ENCODE measurements around the gene SORBS1. TPM values are rescaled to one million over a fixed set of nuclear protein-coding genes. Genes with fewer than 3 reads are reported as not detected.

The SORBS1 gene
- total and polyA plus RNA-seq, 2 of the 13 experiments (the other 11 are each of a cell fraction or from before 2014, with no cell fraction given), result 16.8 to 39.8 TPM

- TF ChIP-seq HMGXB4 (CRISPR knock-in tag; IDR thresholded peaks at IDR 0.05; ENCODE audit: borderline replicate concordance in 1 of 2, low read depth in 1 of 2) (no peak), HCFC1 (IDR thresholded peaks at IDR 0.05; ENCODE audit: low read depth, low read length) (no peak), ZNF691 (CRISPR knock-in tag; IDR thresholded peaks at IDR 0.05; ENCODE audit: borderline replicate concordance, low read depth) (no peak), ZBTB37 (CRISPR knock-in tag; IDR thresholded peaks at IDR 0.05) (no peak), BORCS8-MEF2B (CRISPR knock-in tag; IDR thresholded peaks at IDR 0.05) (no peak), ZKSCAN1 (IDR thresholded peaks at IDR 0.05; ENCODE audit: low read length) (no peak), ZMYM2 (CRISPR knock-in tag; IDR thresholded peaks at IDR 0.05) (no peak)
These were observed 35.1 kb downstream of the SORBS1 start (continued) for GRCh38 chr10:95526044-95526443.

GRCh38 chr10:95525033-95525418 lies 36.1 kb downstream of the SORBS1 start:
- FAIRE-seq (no peak), ATAC-seq (no peak), DNase-seq (ENCODE audit: low spot score) (no peak)
- Histone ChIP-seq H3K4me2 (ENCODE audit: low read depth, low read length) (no peak overlapping the region), H3K9me3 (ENCODE audit: low read length) (no peaks in the 10 kb centered on the region), H2AFZ (ENCODE audit: low read length) (no peak overlapping the region), H3K27me3 (ENCODE audit: control insufficient read depth in 1 of 2, insufficient read depth in 2 of 2, low read length in 2 of 2) (no peaks in the 10 kb centered on the region), H3K27ac (ENCODE audit: extremely low read length, insufficient read depth, low read length) (no peak overlapping the region), H3K9ac (ENCODE audit: insufficient read depth, low read depth, low read length) (no peak overlapping the region), H3K4me1 (ENCODE audit: insufficient read depth, low read length) (peaks cover 37% of the 10 kb centered on the region), H4K20me1 (ENCODE audit: insufficient read depth, low read length) (no peaks in the 10 kb centered on the region), H3K36me3 (replicated peaks in 1 of 2; ENCODE audit: control insufficient read depth in 1 of 2, insufficient read depth in 2 of 2, low read length in 2 of 2) (no peaks in the 10 kb centered on the region; a peak in 1 of 5 replicates), H3K79me2 (ENCODE audit: insufficient read depth, low read length) (peaks cover 70% of the 10 kb centered on the region), H3K4me3 (replicated peaks in 1 of 3; ENCODE audit: insufficient read depth in 1 of 3, low read depth in 2 of 3, low read length in 3 of 3) (no peak overlapping the region)
- ChIA-PET POLR2A (no interaction called here), CTCF (ENCODE audit: low intra/inter-chr PET ratio, low total read pairs) (no interaction called here)
- TF ChIP-seq WIZ (CRISPR knock-in tag; IDR thresholded peaks at IDR 0.05) (no peak), ZNF563 (CRISPR knock-in tag; IDR thresholded peaks at IDR 0.05) (no peak), RBM22 (optimal IDR thresholded peaks at IDR 0.05; ENCODE audit: low read length) (no peak), EEA1 (CRISPR knock-in tag; IDR thresholded peaks at IDR 0.05; ENCODE audit: borderline replicate concordance) (no peak), ATF1 (CRISPR knock-in tag; IDR thresholded peaks at IDR 0.05) (no peak), ZSCAN20 (CRISPR knock-in tag; IDR thresholded peaks at IDR 0.05; ENCODE audit: borderline replicate concordance) (no peak), TIGD3 (CRISPR knock-in tag; IDR thresholded peaks at IDR 0.05; ENCODE audit: borderline replicate concordance) (no peak), ZNF468 (CRISPR knock-in tag; IDR thresholded peaks at IDR 0.05) (no peak), LCORL (IDR thresholded peaks at IDR 0.05) (no peak), LCORL (CRISPR knock-in tag; IDR thresholded peaks at IDR 0.05) (no peak), TBL1XR1 (IDR thresholded peaks at IDR 0.05; ENCODE audit: borderline replicate concordance, low read length, partially characterized antibody) (no peak)
- WGBS (ENCODE audit: low lambda C conversion rate), result 100% methylated on average over 4 of the region's 4 CpGs
- in situ Hi-C loops (cut with HindIII; ENCODE audit: extremely low pct_ligation_motif_present, low pct_unique_long_range_greater_than_20kb) (no loop called here), intact Hi-C loops (cut with micrococcal nuclease; ENCODE audit: unreplicated experiment) (no loop called here)
- BruUV-seq (replicated peaks), result no TSS peak
